ENCODE measurements around the gene SPIN4. TPM values are rescaled to one million over a fixed set of nuclear protein-coding genes. Genes with fewer than 3 reads are reported as not detected.

SPIN4 gene
- total and polyA plus RNA-seq, 10 of the 15 experiments (the other 5 are each of a cell fraction or from before 2014, with no cell fraction given) = 3.3 to 17.0 (median 7.7) TPM

GRCh38 chrX:63361494-63361893 lies 10.4 kb upstream of the SPIN4 start:
- WGBS (ENCODE audit: insufficient coverage, insufficient replicate concordance, low lambda C conversion rate, missing lambda C conversion rate) = 16% methylated on average over 2 of the region's 2 CpGs
- ChIA-PET RAD21 (ENCODE audit: unreplicated experiment) (no interaction called here), SMC1A (ENCODE audit: uncharacterized antibody, unreplicated experiment) (no interaction called here)
- no peak for TF ChIP-seq BCLAF1 (IDR thresholded peaks at IDR 0.05)
- no peak for TF ChIP-seq PAX8 (IDR thresholded peaks at IDR 0.05)
- TF ChIP-seq JUND (IDR thresholded peaks at IDR 0.05; ENCODE audit: low read depth, low read length) = no peak
- TF ChIP-seq ZNF622 (IDR thresholded peaks at IDR 0.05) = no peak
- no peak for TF ChIP-seq ZBTB11 (CRISPR knock-in tag; IDR thresholded peaks at IDR 0.05)
- no peak for TF ChIP-seq IRF4 (IDR thresholded peaks at IDR 0.05; ENCODE audit: low read depth, low read length)
- no peak for TF ChIP-seq FOS (IDR thresholded peaks at IDR 0.05; ENCODE audit: borderline replicate concordance, extremely low read depth, insufficient read length)
- no peak for TF ChIP-seq TBL1XR1 (IDR thresholded peaks at IDR 0.05; ENCODE audit: low read depth, low read length)
- no peak for TF ChIP-seq ZNF687 (IDR thresholded peaks at IDR 0.05)
- no peak for TF ChIP-seq ZNF207 (IDR thresholded peaks at IDR 0.05; ENCODE audit: borderline replicate concordance)

More at GRCh38 chrX:63361494-63361893, 10.4 kb upstream of the SPIN4 start:
- DNase-seq (ENCODE audit: low read depth, low spot score) (no peak), ATAC-seq (no peak), FAIRE-seq (no peak)
- intact Hi-C loops (cut with micrococcal nuclease; ENCODE audit: unreplicated experiment) (no loop called here), in situ Hi-C loops (cut with MboI) (no loop called here)
- Histone ChIP-seq H3K27ac (ENCODE audit: control insufficient read depth, insufficient read depth) (no peak overlapping the region), H3K79me2 (ENCODE audit: control insufficient read depth, insufficient read depth, low read length) (no peaks in the 10 kb centered on the region), H3K9me3 (replicated peaks; ENCODE audit: control insufficient read depth, insufficient read depth, low read length) (no peaks in the 10 kb centered on the region; the same call in 2 of the 3 replicates), H3K27me3 (replicated peaks in 1 of 2; ENCODE audit: control insufficient read depth in 2 of 2, insufficient read depth in 2 of 2, low read length in 1 of 2) (no peaks in the 10 kb centered on the region), H2AFZ (ENCODE audit: control insufficient read depth, low read depth, low read length) (no peak overlapping the region), H3K4me3 (no peak overlapping the region), H3K4me1 (ENCODE audit: control insufficient read depth, insufficient read depth, low read length) (no peaks in the 10 kb centered on the region), H4K20me1 (ENCODE audit: control insufficient read depth, insufficient read depth) (no peaks in the 10 kb centered on the region), H3K4me2 (ENCODE audit: control insufficient read depth, insufficient read depth) (no peak overlapping the region), H3K36me3 (ENCODE audit: control insufficient read depth in 2 of 2, insufficient read depth in 2 of 2, low read length in 1 of 2) (no peaks in the 10 kb centered on the region), H3K9ac (ENCODE audit: control insufficient read depth, insufficient read depth, low read length) (no peak overlapping the region)
- no TSS peak for BruUV-seq (replicated peaks)
- ChIA-PET CTCF (no interaction called here), POLR2A (no interaction called here)

Data from GM12878 (cell line).